Prostate gland (tissue), 2 donors: ENCODE results near the gene TSPAN18.

Experiments
- CTCF ChIP-seq, 4 experiments: fragments of 200-600 bp in 2 of 4; fragments of 450-650 bp in 2 of 4; sonication (generic) in 2 of 4; IDR thresholded peaks; 1 replicate in 3 of 4; 2 replicates in 1 of 4; pipeline ENCODE4 v1.5.1; 2016 to 2019; ENCODE audit warnings: antibody characterized with exemption in 4 of 4, mild to moderate bottlenecking in 2 of 4, moderate library complexity in 2 of 4
- POLR2A ChIP-seq: fragments of 450-650 bp; IDR thresholded peaks from one replicate; pipeline ENCODE4 v1.6.1; 2016; ENCODE audit warnings: antibody characterized with exemption, mild to moderate bottlenecking

DNA sequence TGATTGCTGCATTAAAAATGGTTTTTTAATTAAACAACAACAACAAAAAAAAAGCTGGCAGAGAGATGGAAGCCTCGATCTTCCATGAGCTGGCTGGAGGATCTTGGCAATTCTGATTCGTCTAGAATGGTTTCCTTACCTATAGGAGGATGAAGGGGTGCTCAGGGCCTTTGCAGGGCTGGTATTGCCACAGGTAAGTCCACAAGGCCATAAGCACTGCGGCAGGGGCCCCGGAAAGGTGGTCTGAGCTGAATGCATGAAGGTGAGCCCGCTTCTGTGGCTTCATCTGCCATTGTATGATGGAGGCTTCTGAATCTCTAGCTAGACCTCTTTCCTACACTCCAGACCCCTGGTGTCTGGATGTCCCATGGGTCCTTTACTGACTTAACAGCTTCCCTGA lies 101.5 kb downstream of the TSPAN18 start:
- TF ChIP-seq POLR2A (no peak), CTCF (IDR thresholded peaks at IDR 0.05) (no peak)
